ENCODE measurements around the gene APBB3.

Gene APBB3

GRCh38 chr5:140608722-140609121, 44.3 kb upstream of the APBB3 start (continued):
- no peak for TF ChIP-seq ZBTB26 (tag by site-specific recombination; optimal IDR thresholded peaks at IDR 0.05)
- no peak for TF ChIP-seq ZNF76 (tag by site-specific recombination; IDR thresholded peaks at IDR 0.05; ENCODE audit: borderline replicate concordance, low read depth)
- no peak for TF ChIP-seq ZNF174 (tag by site-specific recombination; IDR thresholded peaks at IDR 0.05)
- no peak for TF ChIP-seq SP3 (tag by site-specific recombination; IDR thresholded peaks at IDR 0.05)
- no peak for TF ChIP-seq ZNF324 (tag by site-specific recombination; IDR thresholded peaks at IDR 0.05)
- no peak for TF ChIP-seq ZNF112 (tag by site-specific recombination; IDR thresholded peaks at IDR 0.05)
- TF ChIP-seq ZNF416 (tag by site-specific recombination; IDR thresholded peaks at IDR 0.05): no peak
- no peak for TF ChIP-seq ZNF776 (tag by site-specific recombination; IDR thresholded peaks at IDR 0.05; ENCODE audit: borderline replicate concordance)

GRCh38 chr5:140607031-140607430, 42.6 kb upstream of the APBB3 start:
- TF ChIP-seq ZNF10 (tag by site-specific recombination; IDR thresholded peaks at IDR 0.05) (no peak), ZNF146 (tag by site-specific recombination; IDR thresholded peaks at IDR 0.05) (peak; percentile 9; the same call in 1 of the 2 replicates)
- POLR2A ChIA-PET: no interaction called here
- Histone ChIP-seq H3K9me3 (ENCODE audit: control insufficient read depth, insufficient read depth, low read depth, low read length) (no peaks in the 10 kb centered on the region), H3K4me1 (ENCODE audit: control insufficient read depth, insufficient read depth, low read length) (no peaks in the 10 kb centered on the region), H3K36me3 (ENCODE audit: control insufficient read depth in 2 of 2, insufficient read depth in 1 of 2, low read length in 2 of 2) (no peaks in the 10 kb centered on the region), H3K27ac (ENCODE audit: extremely low read depth, low read depth, low read length) (no peak overlapping the region), H3K4me3 (ENCODE audit: low read depth, low read length) (no peak overlapping the region)
- CTCF ChIA-PET: no interaction called here

GRCh38 chr5:140605879-140606278, 41.5 kb upstream of the APBB3 start:
- POLR2A ChIA-PET: interaction anchor here (0.6 to 0.7 kb wide), 2 partner anchors 27 to 48 kb away, joined by 3 to 6 read pairs; partner anchors contain the start of gene CD14
- Histone ChIP-seq H3K4me3 (ENCODE audit: low read depth, low read length) (no peak overlapping the region), H3K36me3 (ENCODE audit: control insufficient read depth in 2 of 2, insufficient read depth in 1 of 2, low read length in 2 of 2) (no peaks in the 10 kb centered on the region), H3K4me1 (ENCODE audit: control insufficient read depth, insufficient read depth, low read length) (no peaks in the 10 kb centered on the region), H3K9me3 (ENCODE audit: control insufficient read depth, insufficient read depth, low read depth, low read length) (no peaks in the 10 kb centered on the region), H3K27ac (ENCODE audit: extremely low read depth, low read depth, low read length) (no peak overlapping the region)
- TF ChIP-seq OVOL3 (tag by site-specific recombination; IDR thresholded peaks at IDR 0.05): no peak
- no peak for TF ChIP-seq ZNF785 (tag by site-specific recombination; IDR thresholded peaks at IDR 0.05)
- TF ChIP-seq ZBTB21 (tag by site-specific recombination; IDR thresholded peaks at IDR 0.05): no peak
- TF ChIP-seq SALL2 (tag by site-specific recombination; IDR thresholded peaks at IDR 0.05; ENCODE audit: borderline replicate concordance): no peak
- TF ChIP-seq ZNF692 (tag by site-specific recombination; IDR thresholded peaks at IDR 0.05): no peak
- no peak for TF ChIP-seq ZNF514 (tag by site-specific recombination; IDR thresholded peaks at IDR 0.05)
- TF ChIP-seq ZNF555 (tag by site-specific recombination; conservative IDR thresholded peaks at IDR 0.05): no peak
- no peak for TF ChIP-seq ZBTB8A (tag by site-specific recombination; IDR thresholded peaks at IDR 0.05)
- TF ChIP-seq ZNF19 (tag by site-specific recombination; IDR thresholded peaks at IDR 0.05; ENCODE audit: low read depth): no peak
- no peak for TF ChIP-seq ZNF311 (tag by site-specific recombination; IDR thresholded peaks at IDR 0.05; ENCODE audit: borderline replicate concordance)
- no peak for TF ChIP-seq ZNF48 (tag by site-specific recombination; IDR thresholded peaks at IDR 0.05)
- TF ChIP-seq ZSCAN5A (tag by site-specific recombination; IDR thresholded peaks at IDR 0.05): no peak
- CTCF ChIA-PET: no interaction called here
